Measurements from ENCODE around the gene PKN2.

The PKN2 gene

DNA sequence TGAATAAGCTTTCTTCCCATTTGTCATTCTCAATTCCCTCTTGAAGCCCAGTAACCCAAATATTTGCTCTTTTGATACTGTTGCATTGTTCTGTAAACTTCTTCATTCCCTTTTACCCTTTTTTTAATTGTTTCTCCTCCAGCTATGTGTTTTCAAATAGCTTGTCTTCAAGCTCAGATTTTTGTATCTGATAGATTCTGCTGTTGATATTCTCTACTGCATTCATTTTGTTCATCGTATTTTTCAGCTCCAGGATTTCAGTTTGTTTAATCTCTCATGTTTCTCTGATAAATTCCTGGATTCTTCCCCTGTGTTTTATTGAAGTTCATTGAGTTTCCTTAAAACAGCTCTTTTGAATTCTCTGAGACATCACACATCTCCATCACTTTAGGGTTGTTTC, 51.8 kb downstream of the PKN2 start:
- DNase-seq, result no peak

DNA sequence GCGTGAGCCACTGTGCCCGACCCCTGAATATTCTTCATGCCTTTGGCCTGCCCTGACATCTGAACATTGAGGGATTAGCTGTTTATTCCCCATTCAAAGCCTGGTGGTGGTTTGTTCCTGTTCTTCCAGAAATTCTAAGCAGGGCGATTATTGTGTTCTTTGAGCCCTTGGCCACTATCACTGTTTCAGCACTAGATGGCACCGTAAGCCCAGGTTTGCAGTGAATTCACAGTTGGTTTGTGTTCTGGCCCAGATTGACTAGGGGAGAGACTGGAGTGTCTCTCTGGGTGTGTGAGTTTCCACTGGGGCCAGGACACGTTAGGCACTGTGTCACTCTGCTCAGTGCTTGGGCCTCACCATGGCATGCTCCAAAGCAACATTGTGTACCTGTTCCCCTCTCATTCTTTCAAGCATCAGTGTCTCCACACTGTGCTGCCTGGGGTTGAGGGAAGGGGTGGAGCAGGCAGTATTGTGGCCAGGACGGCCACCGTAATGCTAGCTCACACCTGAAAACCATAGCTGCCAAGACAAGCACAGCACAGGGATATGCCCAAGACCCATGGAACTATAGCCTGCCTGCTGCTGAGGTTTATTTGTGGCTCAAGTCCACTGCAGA, 52.7 kb downstream of the PKN2 start:
- DNase-seq, result no peak

- DNase-seq, result no peak
These were observed 53.4 kb downstream of the PKN2 start for GRCh38 chr1:88737338-88737927.

DNA sequence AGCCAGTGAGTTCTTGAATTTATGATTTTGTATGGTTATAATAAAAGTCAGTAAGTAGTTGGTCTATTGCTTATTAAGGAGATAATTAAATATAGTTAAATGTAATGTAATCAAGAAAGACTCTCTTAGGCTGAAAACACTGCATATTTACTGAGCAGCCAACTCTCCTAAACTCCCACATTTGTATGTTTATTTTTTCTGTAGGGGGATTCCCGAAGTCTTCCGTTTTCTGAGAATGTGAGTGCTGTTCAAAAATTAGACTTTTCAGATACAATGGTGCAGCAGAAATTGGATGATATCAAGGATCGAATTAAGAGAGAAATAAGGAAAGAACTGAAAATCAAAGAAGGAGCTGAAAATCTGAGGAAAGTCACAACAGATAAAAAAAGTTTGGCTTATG, 56.7 kb downstream of the PKN2 start:
- DNase-seq, result no peak

GRCh38 chr1:88741413-88741812, 57.3 kb downstream of the PKN2 start:
- no peak for DNase-seq

GRCh38 chr1:88742531-88742930, 58.5 kb downstream of the PKN2 start:
- DNase-seq, result no peak

DNA sequence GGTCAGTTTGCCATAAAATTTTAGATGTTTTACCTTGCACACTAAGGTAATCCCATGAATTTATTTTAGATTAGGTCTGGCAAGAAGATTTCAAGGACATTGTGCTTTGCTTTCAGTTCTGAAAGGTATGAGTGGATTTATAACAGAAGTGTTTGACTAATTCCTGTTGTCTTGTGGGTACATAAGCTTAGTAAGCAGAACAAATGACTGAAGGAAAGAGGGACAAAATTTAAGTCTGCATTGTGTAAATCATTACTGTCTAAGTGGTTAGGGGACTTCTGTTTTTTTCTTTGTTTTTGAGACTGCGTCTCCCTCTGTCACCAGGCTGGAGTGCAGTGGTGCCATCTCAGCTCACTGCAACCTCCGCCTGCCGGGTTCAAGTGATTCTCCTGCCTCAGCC, 60.1 kb downstream of the PKN2 start:
- no peak for DNase-seq

- DNase-seq, result no peak
These were observed 62.8 kb downstream of the PKN2 start for GRCh38 chr1:88746916-88747315.

DNA sequence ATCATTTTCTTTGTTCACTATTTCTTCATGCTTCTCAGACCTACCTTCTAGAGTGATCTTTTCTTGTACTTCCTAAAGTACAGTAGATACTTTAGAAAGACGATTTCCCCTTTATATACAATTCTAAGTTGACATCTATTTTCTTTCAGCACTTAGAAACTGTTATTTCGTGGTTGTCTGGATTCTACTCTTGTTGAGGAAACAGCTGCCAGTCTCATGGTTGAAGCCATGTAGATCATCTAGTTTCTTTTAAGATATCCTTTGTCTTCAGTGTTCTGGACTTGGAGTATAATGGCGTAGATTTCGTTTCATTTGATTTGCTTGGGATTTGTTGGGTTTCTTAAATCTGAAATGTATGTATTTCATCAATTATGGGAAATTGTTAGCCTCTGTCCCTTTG, 67.6 kb downstream of the PKN2 start:
- no peak for DNase-seq

- no peak for DNase-seq
These were observed 69.4 kb downstream of the PKN2 start for GRCh38 chr1:88753506-88753905.

GRCh38 chr1:88763649-88764406, 79.8 kb downstream of the PKN2 start:
- DNase-seq, result no peak

DNA sequence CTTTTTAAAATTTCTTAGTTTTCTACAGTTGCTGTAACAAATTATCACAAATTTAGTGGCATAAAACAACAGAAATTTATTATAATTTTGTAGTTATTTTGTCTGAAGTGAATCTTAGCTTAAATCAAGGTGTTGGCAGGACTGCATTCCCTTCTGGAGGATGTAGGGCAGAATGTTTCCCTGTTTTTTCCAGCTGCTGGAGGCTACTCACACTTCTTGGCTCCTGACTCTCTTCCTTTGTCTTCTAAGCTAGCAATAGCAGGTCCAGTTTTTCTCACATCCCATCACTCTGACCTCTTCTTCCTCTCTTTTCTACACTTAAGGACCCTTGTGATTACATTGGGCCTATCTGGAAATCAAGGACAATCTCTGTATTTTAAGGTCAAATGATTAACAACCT, 84.1 kb downstream of the PKN2 start:
- no peak for DNase-seq

GRCh38 chr1:88768816-88769215, 84.7 kb downstream of the PKN2 start:
- no peak for DNase-seq

GRCh38 chr1:88773540-88774150, 89.6 kb downstream of the PKN2 start:
- DNase-seq, result no peak

DNA sequence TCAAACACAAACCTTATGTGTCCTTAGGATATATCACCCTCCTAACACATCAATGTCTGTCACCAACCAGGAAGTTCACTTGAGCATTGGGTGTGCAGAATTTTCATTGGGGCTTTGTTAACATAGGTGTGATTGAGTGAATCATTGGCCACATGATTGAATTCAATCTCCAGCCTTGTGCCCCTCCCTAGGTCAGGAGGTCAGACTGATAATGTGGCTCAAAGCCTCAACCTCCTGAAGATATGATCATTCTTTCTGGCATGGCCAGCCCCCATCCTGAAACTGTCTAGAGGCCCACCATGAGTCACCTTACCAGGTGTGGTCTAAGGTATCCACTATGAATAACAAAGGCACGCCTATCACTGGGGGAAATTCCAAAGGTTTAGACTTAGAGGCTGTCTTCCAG, 90.1 kb downstream of the PKN2 start:
- no peak for DNase-seq

GRCh38 chr1:88777604-88778149, 93.6 kb downstream of the PKN2 start:
- no peak for DNase-seq

DNA sequence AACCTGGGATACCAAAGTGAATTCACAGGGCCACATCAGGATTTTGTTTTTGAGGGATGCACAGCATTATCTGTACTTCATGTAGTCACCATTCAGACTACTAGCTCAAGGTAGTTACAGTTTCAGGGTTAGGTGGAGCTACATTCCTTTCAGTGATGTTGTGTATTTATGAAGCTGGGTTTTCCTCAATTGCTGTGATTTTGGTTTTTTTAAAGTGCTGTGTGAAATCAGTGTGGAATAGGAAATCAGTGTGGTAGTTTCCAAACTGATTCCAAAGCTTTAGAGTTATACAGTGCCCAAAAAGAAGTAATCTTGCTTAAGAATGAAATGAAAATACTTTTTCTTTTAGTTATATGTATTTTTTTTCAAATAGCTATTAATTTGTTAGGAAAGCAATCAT, 95.8 kb downstream of the PKN2 start:
- no peak for DNase-seq

DNA sequence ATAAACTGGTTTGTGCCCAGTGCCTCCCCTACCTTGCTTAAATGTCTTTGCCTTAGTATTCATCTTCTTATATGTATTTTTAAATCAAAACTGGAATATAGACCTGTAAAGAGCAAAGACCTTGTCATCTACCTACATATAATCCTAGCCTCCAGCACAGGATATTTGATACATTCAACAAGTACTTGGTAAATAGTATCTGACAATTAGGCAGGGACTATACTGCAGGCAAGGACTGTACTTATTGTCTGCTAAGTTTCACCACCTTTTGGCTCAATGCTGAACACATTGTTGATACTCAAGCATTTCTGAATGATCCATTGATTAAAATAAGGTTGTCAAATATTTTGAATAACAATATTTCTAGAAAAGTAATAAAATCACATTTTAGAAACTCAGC, 96.4 kb downstream of the PKN2 start:
- DNase-seq, result no peak

DNA sequence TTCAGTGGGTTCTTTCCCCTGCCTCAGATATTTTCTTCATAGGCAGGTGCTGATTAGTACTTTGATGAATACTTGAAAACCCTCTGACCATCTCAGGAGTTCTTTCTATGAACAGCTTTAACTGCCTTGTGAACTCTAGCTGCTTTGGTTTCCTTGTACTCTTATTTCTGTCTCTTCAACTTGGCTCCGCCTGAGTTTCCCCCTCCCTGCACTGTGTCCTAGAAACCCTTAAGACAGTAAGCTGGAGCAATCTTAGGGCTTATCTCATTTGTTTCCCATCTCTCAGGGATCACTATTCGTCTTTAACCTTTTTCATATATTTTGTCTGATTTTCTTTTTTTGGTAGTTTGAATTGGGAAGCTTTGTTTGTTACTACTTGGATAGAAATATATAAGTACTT, 99.1 kb downstream of the PKN2 start:
- no peak for DNase-seq

- DNase-seq, result no peak
These were observed 100.5 kb downstream of the PKN2 start for GRCh38 chr1:88784551-88784950.

GRCh38 chr1:88787023-88787903, 103.2 kb downstream of the PKN2 start:
- no peak for DNase-seq

- no peak for DNase-seq
These were observed 107.1 kb downstream of the PKN2 start for GRCh38 chr1:88791192-88791591.

DNA sequence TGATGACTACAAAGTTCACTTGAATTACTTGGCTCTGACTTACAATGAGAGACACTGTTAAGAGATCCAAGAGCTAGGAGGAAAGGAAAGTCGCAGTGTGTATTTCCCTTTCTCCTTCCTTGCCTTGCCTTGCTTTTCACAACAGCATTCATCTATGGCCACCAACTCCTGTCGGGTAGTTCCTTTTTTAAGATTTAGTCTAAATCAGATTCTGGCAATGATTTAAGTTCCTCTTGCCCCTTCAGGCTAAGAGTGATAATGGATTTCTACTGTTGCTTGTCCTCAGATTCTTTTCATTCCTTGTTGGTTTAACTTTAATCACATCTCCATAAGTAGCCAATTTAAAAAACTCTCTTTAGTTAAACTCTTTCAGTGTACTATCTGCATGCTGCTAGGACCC, 115.4 kb downstream of the PKN2 start:
- DNase-seq, result no peak

Measured in KG1 (cell line).